Liver (tissue), 2 donors: ENCODE results near the gene FLNB.

Experiments
- CTCF ChIP-seq: fragments of 150-350 bp; IDR thresholded peaks from 2 replicates; pipeline ENCODE4 v1.5.1; 2017; ENCODE audit warnings: improper control_type of control experiment, low read depth, low read length; ENCODE audit not compliant: missing input control
- MAX ChIP-seq: IDR thresholded peaks from 2 replicates; pipeline ENCODE4 v1.6.1; 2016; ENCODE audit warnings: antibody characterized with exemption
- ZBTB33 ChIP-seq: IDR thresholded peaks from 2 replicates; pipeline ENCODE4 v1.6.1; 2016; ENCODE audit warnings: antibody characterized with exemption
- donor health status: healthy.

DNA sequence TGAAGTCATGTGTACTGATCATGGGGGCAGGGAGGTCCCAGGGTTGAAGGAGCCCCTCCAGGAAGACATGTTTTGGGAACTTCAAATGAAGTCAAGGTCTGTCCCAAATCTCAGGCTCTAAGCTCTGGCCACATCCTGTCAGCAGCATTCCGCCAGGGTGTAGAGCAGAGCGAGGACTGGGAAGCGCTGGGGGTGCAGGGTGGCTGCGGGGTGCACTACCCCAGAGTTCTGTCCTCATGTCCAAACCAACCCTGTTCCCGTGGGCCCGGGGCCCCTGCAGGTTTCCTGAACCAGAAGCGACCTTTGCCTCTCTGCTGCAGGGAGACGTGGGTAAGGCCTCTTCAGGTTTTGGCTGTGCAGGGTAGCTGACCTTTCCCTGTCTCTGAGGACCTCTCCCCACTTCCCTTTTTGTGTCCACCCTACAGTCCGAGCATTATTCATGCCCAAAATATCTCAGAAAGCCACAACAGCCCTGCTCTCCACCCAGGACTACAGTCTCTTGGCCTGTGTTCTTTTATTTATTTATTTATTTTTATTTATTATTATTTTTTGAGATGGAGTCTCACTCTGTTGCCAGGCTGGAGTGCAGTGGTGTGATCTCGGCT is 26.6 kb upstream of the FLNB start:
- TF ChIP-seq CTCF (no peak), ZBTB33 (no peak), MAX (no peak)
